ENCODE results near the gene ADARB2.

DNA sequence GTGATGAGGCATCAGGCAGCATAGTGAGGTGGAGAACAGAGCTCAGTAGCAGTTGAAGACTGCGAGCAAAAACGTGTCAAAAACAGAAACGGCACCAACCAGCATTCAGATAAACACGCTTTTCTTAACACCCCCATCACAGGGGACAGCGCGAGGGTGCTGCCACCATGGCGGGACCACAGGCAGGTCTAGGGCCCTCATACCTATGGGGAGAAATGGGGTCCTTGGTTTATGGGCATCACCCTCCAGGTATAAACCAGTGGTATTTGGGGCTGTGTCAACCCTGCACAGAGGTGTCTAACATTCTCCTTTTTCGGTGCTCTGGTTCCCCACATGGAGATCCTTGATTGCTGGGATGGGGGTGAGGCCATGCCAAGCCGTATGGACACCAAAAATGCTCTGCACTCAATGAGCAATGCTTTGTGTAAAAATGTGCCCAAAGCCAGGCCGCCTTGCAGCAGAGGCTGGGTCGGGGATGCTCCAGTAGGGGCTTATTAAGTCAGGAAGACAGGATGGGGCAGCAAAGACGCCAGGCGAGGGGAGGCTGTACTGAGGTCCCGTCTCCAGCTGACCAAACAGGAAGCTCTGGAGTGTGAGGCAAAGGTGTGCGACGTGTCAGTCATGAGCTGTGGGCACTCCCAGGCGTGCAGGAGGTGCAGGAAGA, 489.6 kb downstream of the ADARB2 start:
- TF ChIP-seq POLR2AphosphoS5 (IDR thresholded peaks at IDR 0.05) (no peak), EP300 (IDR thresholded peaks at IDR 0.05) (no peak), POLR2A (IDR thresholded peaks at IDR 0.05) (no peak)
- TF ChIP-seq, protein P1, sequence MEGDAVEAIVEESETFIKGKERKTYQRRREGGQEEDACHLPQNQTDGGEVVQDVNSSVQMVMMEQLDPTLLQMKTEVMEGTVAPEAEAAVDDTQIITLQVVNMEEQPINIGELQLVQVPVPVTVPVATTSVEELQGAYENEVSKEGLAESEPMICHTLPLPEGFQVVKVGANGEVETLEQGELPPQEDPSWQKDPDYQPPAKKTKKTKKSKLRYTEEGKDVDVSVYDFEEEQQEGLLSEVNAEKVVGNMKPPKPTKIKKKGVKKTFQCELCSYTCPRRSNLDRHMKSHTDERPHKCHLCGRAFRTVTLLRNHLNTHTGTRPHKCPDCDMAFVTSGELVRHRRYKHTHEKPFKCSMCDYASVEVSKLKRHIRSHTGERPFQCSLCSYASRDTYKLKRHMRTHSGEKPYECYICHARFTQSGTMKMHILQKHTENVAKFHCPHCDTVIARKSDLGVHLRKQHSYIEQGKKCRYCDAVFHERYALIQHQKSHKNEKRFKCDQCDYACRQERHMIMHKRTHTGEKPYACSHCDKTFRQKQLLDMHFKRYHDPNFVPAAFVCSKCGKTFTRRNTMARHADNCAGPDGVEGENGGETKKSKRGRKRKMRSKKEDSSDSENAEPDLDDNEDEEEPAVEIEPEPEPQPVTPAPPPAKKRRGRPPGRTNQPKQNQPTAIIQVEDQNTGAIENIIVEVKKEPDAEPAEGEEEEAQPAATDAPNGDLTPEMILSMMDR (IDR thresholded peaks at IDR 0.05), result no peak
